HG02798 (cell line): ENCODE measurements around the gene RDH14.
A peak's percentile ranks its signal among the peaks of the same experiment; 100 is the strongest.

Source experiments
- ATAC-seq: cut with Tn5 transposase; IDR thresholded peaks from one replicate; pipeline ENCODE4 v1.9.1; 2021; ENCODE audit warnings: mild to moderate bottlenecking; ENCODE audit not compliant: unreplicated experiment, poor library complexity

RDH14 gene, protein sequence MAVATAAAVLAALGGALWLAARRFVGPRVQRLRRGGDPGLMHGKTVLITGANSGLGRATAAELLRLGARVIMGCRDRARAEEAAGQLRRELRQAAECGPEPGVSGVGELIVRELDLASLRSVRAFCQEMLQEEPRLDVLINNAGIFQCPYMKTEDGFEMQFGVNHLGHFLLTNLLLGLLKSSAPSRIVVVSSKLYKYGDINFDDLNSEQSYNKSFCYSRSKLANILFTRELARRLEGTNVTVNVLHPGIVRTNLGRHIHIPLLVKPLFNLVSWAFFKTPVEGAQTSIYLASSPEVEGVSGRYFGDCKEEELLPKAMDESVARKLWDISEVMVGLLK

GRCh38 chr2:18560031-18560796, at the start of gene RDH14:
Gene RDH14, minus strand, starts transcription at chr2:18560653. Its CDS starts 81 bp downstream, at chr2:18560572.
- ATAC-seq: peak; percentile 95

- ATAC-seq: no peak
Measured at GRCh38 chr2:18610090-18610489, 49.6 kb upstream of the RDH14 start.

DNA sequence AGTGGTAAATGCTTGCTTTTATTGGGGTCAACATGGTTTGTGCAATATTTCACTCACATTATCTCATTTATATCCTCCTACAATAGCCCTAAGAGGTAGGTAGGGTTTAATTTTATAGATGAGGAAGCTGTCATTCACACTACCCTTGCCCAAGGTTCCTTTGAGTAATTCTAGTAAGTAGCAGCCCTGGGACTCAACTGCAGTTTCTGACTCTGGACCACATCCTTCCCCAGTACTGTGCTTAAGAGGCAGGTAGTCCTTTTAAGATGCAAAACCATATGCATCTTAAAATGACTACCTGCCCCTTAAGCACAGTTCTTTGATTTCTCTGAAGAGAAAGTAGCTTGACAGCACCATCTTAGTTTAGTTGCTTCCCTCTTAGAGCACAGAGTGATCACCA, 44.7 kb upstream of the RDH14 start:
- ATAC-seq: no peak

DNA sequence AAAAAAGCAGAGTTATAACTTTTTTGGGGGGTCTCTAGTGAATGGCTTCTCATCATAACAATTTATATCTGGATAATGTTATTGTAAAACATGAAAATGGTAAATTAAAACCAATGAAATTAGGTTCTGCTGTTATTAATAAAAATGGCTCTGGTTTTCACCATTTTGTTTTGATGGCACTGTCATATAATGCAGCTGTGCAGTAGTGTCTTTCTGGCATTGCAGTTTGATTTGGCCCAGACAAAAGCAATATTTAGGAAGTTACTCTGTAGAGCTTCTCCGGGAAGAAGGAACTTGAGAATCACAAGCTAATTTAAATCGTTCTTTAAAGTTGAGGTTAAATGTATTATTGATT, 44.1 kb upstream of the RDH14 start:
- ATAC-seq: no peak

- no peak for ATAC-seq
Measured at GRCh38 chr2:18603854-18604530, 43.5 kb upstream of the RDH14 start.

GRCh38 chr2:18602298-18602697, 41.8 kb upstream of the RDH14 start:
- no peak for ATAC-seq

- no peak for ATAC-seq
Measured at GRCh38 chr2:18600255-18600613, 39.8 kb upstream of the RDH14 start.

- ATAC-seq: no peak
Measured at GRCh38 chr2:18599509-18600254, 39.2 kb upstream of the RDH14 start.

- ATAC-seq: no peak
Measured at GRCh38 chr2:18598848-18599484, 38.5 kb upstream of the RDH14 start.

GRCh38 chr2:18597618-18598017, 37.2 kb upstream of the RDH14 start:
- ATAC-seq: no peak

- no peak for ATAC-seq
Measured at GRCh38 chr2:18596993-18597392, 36.5 kb upstream of the RDH14 start.

DNA sequence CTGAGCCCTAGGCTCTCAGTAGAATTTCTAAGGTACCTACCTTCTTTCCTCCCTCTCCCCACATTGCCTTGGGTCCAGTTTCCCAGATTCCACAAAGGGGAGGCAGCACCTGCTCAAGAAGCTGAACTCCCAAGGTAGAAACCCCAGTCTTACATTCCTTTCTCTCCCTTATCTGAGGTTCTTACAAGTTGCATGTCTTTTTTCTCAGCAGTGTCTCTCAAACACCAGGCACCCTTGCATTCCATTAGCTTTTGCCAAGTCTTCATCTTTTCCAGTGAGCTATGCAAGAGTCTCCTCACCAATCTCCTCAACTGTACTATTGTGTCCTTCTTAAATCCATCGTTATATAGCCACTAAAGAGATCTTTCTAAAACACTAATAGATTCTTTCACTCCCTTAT, 33.0 kb upstream of the RDH14 start:
- no peak for ATAC-seq

DNA sequence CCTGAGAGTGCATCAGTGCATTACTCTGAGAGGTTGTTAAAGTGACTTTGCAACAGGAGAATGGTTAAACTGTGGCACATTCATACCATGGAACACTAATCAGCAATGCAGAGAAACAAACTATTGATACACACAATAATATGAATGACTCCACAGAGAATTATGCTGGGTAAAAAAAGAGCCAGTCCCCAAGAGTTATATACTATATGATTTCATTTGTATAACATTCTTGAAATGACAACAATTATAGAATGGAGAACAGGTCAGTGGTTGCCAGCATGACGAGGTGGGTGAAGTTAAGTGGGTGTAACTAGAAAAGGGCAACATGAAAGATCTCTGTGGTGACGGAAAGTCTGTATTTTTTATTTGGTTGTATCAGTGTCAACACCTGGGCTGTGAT, 31.9 kb upstream of the RDH14 start:
- no peak for ATAC-seq

- no peak for ATAC-seq
Measured at GRCh38 chr2:18589354-18589753, 28.9 kb upstream of the RDH14 start, which contains the start of gene NT5C1B. Gene NT5C1B, minus strand, starts transcription at chr2:18589569. Its CDS starts 101 bp downstream, at chr2:18589468.

- no peak for ATAC-seq
Measured at GRCh38 chr2:18588802-18589201, 28.3 kb upstream of the RDH14 start.

- ATAC-seq: no peak
Measured at GRCh38 chr2:18588049-18588448, 27.6 kb upstream of the RDH14 start.

GRCh38 chr2:18585526-18585925, 25.1 kb upstream of the RDH14 start:
- ATAC-seq: no peak

- ATAC-seq: no peak
Measured at GRCh38 chr2:18584608-18584954, 24.1 kb upstream of the RDH14 start.

DNA sequence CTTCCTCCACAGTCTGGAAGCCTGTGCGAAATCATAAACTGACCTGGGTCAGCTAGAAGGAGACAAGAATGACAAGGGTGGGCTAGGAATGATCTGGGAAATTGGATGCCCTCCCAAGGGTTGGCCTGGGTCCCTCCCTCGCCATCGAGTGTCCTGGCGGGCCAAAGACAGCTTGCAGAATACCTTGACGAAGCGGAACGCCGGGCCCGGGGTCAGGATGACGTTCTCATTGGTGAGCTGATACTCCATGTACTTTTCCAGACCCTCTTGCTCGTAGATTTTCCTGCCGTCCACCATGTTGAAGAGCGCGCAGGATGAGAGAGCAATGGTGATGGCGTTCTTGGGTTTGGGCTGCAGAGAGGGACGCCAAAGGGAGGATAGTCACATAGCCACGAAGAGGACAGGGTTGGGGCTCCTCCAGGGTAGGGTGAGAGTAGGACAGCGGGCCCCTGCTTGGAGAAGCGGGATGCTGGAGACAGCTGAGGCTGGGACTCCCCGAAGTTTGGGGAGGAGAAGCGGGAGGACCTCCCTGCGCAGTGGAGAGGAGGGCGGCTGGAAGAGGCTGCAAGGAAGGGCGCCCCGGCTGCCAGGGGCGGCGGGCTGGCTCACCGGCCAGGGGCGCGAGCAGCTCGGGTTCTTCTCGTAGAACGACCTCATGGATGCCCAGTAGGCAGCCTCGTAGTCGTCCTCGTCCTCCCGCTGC, 23.6 kb upstream of the RDH14 start:
- ATAC-seq: no peak

DNA sequence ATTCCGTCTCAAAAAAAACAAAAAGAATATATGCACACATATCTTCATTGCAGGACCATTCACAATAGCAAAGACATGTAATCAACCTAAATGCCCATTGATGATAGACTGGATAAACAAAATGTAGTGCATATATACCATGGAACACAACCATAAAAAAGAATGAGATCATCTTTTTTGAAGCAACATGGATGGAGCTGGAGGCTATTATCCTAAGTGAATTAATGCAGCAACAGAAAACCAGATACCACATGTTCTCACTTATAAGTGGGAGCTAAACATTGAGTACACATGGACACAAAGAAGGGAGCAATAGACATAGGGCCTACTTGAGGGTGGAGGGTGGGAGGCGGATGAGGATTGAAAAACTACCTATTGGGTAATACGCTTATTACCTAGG, 20.2 kb upstream of the RDH14 start:
- ATAC-seq: no peak
